LNCaP clone FGC (cell line): ENCODE measurements around the gene FFAR2.

Experiments
- DNase-seq: peaks from one replicate; pipeline ENCODE4 v3.0.0-alpha.2; 2011; ENCODE audit warnings: low read depth
- H3K4me3 ChIP-seq: 2 replicates; pipeline ENCODE4 v1.5.1; 2011; ENCODE audit warnings: mild to moderate bottlenecking, low read depth, low read length, control low read depth
- CTCF ChIP-seq: IDR thresholded peaks from 2 replicates; pipeline ENCODE4 v1.5.1; 2012; ENCODE audit warnings: mild to moderate bottlenecking; ENCODE audit not compliant: control insufficient read depth, insufficient read depth; ENCODE audit errors: extremely low read depth

Gene FFAR2

GRCh38 chr19:35486268-35486708 lies 38.2 kb downstream of the FFAR2 start:
- no peak overlapping the region for H3K4me3 ChIP-seq
- DNase-seq, result no peak

GRCh38 chr19:35487656-35488182 lies 39.7 kb downstream of the FFAR2 start:
- no peak for DNase-seq

More at GRCh38 chr19:35486268-35486708, 38.2 kb downstream of the FFAR2 start:
- TF ChIP-seq CTCF, result no peak

GRCh38 chr19:35488677-35489076 lies 40.6 kb downstream of the FFAR2 start:
- DNase-seq, result no peak
- TF ChIP-seq CTCF, result no peak

More at GRCh38 chr19:35487656-35488182, 39.7 kb downstream of the FFAR2 start:
- no peak overlapping the region for H3K4me3 ChIP-seq
- no peak for TF ChIP-seq CTCF

GRCh38 chr19:35490364-35490763 lies 42.3 kb downstream of the FFAR2 start, which contains the start of gene KRTDAP:
Gene KRTDAP, minus strand, starts transcription at chr19:35490464. Its CDS starts 22 bp downstream, at chr19:35490442.
- DNase-seq, result no peak
- no peak for TF ChIP-seq CTCF

More at GRCh38 chr19:35488677-35489076, 40.6 kb downstream of the FFAR2 start:
- H3K4me3 ChIP-seq, result no peak overlapping the region

GRCh38 chr19:35491836-35492360 lies 43.8 kb downstream of the FFAR2 start:
- TF ChIP-seq CTCF, result no peak
- DNase-seq, result no peak

More at GRCh38 chr19:35490364-35490763, 42.3 kb downstream of the FFAR2 start, which contains the start of gene KRTDAP:
- no peak within 1 kb of the TSS for H3K4me3 ChIP-seq

GRCh38 chr19:35493971-35494370 lies 45.9 kb downstream of the FFAR2 start:
- TF ChIP-seq CTCF, result no peak
- H3K4me3 ChIP-seq, result no peak overlapping the region
- DNase-seq, result no peak

More at GRCh38 chr19:35491836-35492360, 43.8 kb downstream of the FFAR2 start:
- H3K4me3 ChIP-seq, result no peak overlapping the region
